GM19328 (cell line): Measurements from ENCODE around the gene CALCB.

Source experiments
- ATAC-seq: cut with Tn5 transposase; IDR thresholded peaks from one replicate; pipeline ENCODE4 v1.9.1; 2021; ENCODE audit warnings: mild to moderate bottlenecking, moderate library complexity; ENCODE audit not compliant: unreplicated experiment

The CALCB gene

GRCh38 chr11:15074206-15075161 is 1.1 kb downstream of the CALCB start:
- ATAC-seq = peak; percentile 88

- ATAC-seq = no peak
These were observed 1.8 kb downstream of the CALCB start for GRCh38 chr11:15075162-15075526.

- ATAC-seq = no peak
These were observed 17.8 kb downstream of the CALCB start for GRCh38 chr11:15091175-15091574.

- no peak for ATAC-seq
These were observed 18.2 kb downstream of the CALCB start for GRCh38 chr11:15091625-15092024.

- ATAC-seq = peak; percentile 78
These were observed 20.0 kb downstream of the CALCB start for GRCh38 chr11:15093432-15093831.

- ATAC-seq = no peak
These were observed 22.4 kb downstream of the CALCB start for GRCh38 chr11:15095736-15096228.

GRCh38 chr11:15097411-15097810 is 24.0 kb downstream of the CALCB start:
- no peak for ATAC-seq

- ATAC-seq = no peak
These were observed 25.9 kb downstream of the CALCB start for GRCh38 chr11:15099267-15099666.

- ATAC-seq = peak; percentile 79
These were observed 27.8 kb downstream of the CALCB start for GRCh38 chr11:15101072-15101709.

- no peak for ATAC-seq
These were observed 30.8 kb downstream of the CALCB start for GRCh38 chr11:15104166-15104565.

- ATAC-seq = no peak
These were observed 33.0 kb downstream of the CALCB start for GRCh38 chr11:15106201-15106965.

- peak; percentile 50 for ATAC-seq
These were observed 34.5 kb downstream of the CALCB start for GRCh38 chr11:15107730-15108515.

- no peak for ATAC-seq
These were observed 35.3 kb downstream of the CALCB start for GRCh38 chr11:15108592-15109130.

GRCh38 chr11:15109602-15110001 is 36.2 kb downstream of the CALCB start:
- no peak for ATAC-seq

- ATAC-seq = no peak
These were observed 37.8 kb downstream of the CALCB start for GRCh38 chr11:15111215-15111614.

- no peak for ATAC-seq
These were observed 38.7 kb downstream of the CALCB start for GRCh38 chr11:15112131-15112541.

GRCh38 chr11:15113381-15113780 is 40.0 kb downstream of the CALCB start:
- ATAC-seq = peak; percentile 93

- ATAC-seq = no peak
These were observed 41.4 kb downstream of the CALCB start, which contains the start of gene INSC for GRCh38 chr11:15114501-15115475. Gene INSC, plus strand, starts transcription at chr11:15114923. Its CDS starts 34,252 bp downstream, at chr11:15149175.

GRCh38 chr11:15115686-15116085 is 42.3 kb downstream of the CALCB start:
- ATAC-seq = no peak
